NOMO-1 (cell line): ENCODE results near the gene RHO.
A peak's percentile ranks its signal among the peaks of the same experiment; 100 is the strongest.
"Not testable (repeated sequence)": the region's sequence is repeated elsewhere in the genome, so short reads cannot be mapped to it uniquely, and the experiment has no call there.

Experiments
- DNase-seq, 2 experiments: peaks; one replicate each; lab custom pipeline; 2025; ENCODE audit not compliant: unreplicated experiment in 2 of 2; lab: John Stamatoyannopoulos, UW

Gene RHO

DNA sequence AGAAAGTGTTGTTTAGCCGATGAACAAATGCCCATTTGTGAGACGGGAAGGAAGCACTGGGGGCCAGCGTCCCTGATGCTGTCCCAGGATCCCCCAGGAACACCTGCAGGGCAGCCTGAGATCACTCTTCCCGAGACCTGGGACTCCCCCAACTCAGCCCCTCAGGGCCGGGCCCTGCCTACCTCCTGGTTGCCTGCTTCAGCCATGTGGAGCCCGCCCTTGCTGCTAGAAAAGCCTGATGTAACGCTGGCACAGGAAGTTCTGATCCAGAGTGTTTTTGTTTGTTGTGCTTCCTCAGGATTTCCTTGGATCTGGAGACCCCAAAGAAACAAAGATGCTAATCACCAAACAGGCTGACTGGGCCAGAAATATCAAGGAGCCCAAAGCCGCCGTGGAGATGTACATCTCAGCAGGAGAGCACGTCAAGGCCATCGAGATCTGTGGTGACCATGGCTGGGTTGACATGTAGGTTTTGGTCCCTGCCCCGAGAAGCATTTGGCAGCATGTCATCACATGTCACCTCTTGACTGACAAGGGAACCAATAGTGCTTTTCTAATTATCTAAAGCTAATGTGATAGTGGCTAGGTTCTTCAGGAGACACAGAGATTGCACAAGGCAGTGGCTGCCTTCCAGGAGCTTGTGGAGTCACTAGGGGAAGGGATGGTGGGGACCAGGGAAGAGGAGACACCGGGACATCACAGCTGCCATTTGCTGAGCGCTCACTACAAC, 28.7 kb upstream of the RHO start:
- not testable (repeated sequence) for DNase-seq

DNA sequence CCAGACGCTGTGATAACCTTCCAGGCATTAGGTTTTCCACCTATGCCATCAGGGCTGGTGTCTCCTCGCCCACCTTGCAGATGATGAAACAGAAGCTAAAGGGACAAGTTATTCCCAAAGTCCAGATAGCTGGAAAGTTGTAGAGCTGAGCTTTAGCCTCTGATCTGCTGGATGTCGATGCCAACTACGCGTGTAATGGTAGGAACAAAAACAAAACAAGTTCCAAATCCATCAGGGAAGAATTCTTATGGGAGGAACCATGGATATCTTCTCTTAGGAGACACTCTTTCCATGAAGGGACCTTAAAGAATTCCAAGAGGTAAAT, 28.1 kb upstream of the RHO start:
- no peak for DNase-seq

DNA sequence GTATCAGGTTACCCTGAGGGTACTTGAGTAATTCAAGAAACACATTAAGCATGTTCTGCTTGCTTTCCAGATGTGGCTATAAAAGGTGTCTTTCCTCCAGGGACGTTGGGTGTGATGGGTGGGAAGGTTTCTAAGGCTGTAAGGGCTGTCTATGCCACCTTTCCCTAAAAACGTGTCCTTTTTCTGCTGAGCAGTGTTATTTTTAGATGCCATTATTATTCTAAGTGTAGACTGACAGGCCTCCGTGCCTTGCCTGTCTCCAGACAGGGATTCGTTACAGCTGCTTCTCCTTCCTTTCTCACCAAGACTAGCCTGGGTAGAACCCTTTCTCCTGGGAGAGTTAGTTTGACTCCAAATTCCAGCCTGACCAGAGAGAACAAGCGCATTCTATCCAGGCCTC, 26.8 kb upstream of the RHO start:
- no peak for DNase-seq

DNA sequence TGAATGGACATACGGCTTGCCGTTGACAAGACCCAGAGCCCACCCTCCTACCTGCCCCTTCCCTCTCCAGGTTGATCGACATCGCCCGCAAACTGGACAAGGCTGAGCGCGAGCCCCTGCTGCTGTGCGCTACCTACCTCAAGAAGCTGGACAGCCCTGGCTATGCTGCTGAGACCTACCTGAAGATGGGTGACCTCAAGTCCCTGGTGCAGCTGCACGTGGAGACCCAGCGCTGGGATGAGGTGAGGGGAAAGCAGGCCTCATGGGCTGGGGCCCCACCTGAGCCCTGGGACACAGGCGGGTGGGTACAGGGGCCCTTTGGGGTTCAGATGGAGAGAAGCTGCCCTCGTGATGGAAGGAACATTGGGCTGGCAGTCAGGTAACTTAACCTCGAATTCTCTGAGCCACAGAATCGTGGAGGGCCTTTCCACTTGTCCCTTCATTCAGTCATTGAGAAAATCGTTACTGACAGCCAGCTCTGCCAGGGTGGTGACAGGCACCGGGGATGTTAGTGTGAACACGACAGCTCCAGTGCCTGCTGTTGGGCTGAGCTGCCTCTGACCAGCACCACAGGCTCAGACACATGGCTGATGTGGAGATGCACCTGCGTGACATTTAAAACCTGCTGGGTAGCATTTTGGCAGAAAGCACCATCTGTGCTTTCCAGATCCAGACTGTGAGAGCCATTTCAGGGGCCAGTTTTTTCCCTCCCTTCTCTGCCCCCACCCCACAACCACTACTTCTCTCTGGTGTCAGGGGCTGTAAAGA, 25.6 kb upstream of the RHO start:
- no peak for DNase-seq

DNA sequence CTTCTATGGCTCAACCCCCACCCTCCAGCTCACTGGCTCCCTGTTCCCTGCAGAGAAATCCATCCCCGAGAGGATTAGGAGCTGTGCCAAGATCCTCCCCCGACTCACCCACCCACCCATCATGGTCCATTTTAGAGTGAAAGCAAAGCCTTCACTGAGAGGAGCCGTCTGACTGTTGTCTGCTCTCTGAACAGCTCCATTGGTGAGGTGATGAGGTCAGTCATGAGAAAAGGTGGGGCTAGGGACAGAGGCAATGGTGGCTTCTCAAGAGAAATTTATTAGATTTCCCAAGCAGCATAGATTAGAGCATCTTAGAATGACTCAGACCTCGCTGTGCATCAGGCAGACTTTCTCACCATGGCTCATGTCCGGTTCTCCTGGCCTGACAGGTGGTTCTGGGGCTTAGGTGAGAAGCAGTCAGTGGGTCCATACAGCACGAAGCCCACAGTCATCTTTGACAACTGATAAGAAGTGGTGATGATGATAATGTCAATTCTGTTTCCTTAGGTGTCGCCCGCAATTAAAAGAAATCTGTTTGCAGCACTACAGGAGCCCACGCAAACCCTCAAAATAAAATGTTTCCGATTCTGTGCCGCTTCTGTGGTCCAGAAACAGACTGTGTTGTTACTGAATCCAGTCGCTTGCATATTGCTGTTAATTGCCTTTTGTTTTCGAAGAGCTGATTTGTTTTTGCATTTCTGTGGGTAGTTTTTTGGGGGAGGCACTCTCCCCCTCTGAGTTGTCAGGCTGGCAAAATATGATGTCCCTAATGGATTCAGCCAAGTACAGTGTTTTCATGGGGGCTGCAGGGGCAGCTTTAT, 24.8 kb upstream of the RHO start:
- no peak for DNase-seq

DNA sequence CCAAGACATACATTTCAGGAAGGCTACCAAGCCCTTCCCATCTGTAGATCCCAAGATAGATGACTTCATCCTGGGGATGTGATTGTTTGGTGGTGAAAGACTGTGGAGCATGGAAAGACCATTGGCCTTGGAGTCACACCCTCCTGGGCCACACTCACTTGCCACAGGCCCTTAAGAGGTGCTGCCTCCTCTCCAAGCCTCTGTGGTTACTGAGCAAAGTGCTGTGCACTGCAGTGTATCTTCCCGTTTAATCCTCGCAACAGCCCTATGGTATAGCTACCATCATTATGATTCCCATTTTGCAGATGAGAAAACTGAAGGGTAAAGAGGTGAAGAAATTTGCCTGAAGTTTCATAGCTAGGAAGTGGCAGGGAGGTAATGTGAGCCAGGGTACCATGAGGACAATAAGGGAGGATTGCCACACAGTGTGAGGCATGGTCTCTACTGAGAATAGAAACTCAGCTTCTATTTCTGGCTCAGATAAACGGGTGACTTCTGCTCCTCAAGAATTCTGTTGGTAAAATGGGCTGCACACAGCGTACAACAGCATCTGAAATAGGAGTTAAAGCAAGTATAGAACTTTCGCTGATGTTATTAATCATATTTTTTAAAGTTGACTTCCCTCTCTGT, 23.9 kb upstream of the RHO start:
- peak; percentile 51 to 78 for DNase-seq

DNA sequence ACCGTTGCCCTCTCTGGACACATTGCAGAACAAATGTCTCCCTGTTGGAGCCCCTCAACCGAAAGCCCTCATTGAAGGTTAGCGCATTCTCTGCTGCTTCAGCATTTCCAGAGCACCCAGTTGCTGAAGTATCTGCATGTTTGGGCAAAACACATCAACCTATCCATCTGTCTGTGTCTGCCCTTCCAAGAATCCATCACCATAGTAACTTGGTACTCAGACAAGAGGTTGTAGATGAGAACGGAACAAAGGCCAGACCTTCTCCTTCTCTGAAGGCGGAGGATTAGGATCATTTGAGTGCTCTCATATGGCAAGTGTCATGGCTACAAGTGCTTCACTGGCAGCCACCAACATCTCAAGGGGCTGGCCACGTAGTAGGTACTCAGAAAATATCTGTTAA, 23.1 kb upstream of the RHO start:
- DNase-seq: no peak

DNA sequence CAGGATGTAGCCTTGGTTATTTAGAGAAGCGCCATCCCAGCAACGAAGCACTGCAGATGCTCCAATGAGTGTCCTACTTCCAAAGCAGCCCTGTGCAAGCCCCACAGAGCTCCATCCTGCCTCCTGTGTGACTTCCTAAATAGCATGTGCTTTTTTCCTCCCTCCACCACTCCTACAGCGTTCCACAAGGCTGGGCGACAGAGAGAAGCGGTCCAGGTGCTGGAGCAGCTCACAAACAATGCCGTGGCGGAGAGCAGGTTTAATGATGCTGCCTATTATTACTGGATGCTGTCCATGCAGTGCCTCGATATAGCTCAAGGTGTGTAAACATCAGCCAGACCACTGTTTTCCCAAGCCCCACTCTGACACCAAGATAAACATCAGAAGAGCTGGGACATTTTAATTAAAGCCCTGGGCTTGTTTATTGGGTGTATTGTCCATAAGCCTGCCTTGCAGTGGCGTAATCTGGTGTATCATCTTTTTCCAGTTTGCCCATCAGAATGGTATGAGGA, 22.2 kb upstream of the RHO start:
- DNase-seq: no peak

DNA sequence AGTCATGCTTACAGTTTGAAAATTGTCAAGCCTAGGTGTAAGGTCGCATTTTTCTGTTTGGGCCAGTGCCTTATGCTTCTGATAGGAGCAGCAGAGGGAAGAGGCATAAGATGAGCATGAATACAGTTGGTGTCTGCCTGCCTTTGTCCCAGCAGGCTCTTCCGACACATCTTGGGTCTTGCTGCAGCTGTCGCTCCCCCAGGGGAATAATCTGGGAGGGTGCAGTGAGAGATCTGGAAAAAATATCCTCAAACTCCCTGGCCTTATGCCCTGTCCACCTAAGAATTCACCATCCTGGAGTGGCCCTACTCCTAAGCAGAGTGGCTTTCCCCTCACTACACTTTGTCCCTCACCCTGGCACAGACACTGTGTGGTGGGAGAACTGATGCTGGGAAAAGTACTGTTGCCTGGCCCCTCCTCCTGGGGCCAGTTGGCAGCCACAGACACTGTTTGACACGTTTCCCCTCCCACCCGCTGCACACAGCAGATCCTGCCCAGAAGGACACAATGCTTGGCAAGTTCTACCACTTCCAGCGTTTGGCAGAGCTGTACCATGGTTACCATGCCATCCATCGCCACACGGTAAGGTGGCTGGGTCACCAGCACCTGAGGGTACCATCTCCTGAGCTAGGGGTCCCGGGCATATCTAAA, 21.1 kb upstream of the RHO start:
- DNase-seq: no peak

DNA sequence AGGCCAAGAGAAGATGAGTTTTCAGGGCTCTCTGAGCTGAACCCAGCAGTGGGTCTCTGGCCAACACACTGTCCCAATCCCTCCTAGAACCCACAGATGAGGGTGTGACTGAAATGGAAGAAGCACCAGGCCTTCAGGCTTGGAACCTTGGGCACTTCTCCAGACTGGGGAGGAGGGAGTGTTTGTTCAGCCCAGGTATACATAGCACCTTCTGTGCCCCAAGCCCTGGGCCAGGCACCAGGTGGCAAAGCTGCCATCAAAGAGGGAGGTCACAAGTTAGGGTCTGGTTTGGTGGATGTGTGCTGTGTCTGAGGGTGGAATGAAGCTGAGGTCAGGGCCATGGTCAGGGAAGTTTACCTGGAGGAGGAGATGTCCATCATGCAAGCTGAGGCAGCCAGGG, 15.8 kb upstream of the RHO start:
- DNase-seq: no peak

DNA sequence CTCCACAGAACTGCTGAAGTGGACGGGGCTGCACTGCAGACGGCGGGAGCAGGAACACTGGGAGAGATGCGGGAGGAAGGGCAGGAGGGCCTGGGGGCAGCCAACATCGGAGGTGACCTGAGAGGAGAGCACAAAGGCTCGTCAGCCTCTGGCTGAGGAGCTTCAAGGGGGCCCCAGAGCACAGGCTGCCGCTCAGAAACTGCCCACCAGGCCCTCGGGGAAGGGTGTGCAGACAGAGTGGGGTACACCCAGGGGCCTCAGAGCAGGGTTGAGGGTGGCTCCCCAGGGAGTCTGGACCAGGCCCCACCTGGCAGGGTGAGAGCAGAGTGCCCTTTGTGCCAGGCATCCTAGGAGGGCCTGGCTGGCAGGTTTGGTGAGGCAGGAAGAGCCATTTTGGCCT, 14.7 kb upstream of the RHO start:
- DNase-seq: no peak

DNA sequence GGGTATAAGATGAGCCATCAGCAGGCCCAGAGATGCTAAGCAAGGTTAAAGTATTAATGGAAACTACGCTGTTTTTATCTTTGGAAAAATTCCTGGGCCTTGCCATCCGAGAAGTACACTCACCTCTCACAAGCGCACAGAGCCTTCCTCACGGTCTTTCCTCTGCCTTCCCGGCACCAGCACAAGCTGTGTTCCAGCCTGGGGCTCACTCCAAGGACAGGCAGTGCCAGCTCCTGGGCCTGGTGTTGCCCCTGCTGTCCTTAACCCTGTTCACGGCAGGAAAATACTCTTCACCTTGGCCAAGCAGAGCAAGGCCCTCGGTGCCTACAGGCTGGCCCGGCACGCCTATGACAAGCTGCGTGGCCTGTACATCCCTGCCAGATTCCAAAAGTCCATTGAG, 14.3 kb upstream of the RHO start:
- no peak for DNase-seq

DNA sequence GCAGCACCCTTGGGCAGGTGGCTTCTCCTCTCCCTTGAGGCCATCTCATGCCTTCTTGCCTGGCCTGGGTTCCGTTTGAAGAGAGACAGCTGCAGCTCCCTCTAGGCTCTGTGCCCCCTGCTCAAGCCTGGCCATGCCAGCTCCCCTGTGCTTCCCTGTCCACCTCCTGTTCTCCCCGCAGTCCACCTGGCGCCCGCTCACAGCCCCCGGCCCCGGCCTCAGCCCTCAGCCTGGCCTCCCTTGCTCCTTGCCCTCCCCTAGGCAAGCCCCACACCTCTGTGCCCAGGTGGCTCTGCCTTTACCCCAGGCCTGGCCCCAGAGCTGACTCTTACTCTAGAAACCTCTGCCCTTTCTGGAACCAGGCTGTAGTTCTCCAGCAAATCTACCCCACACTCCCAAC, 13.9 kb upstream of the RHO start:
- no peak for DNase-seq

DNA sequence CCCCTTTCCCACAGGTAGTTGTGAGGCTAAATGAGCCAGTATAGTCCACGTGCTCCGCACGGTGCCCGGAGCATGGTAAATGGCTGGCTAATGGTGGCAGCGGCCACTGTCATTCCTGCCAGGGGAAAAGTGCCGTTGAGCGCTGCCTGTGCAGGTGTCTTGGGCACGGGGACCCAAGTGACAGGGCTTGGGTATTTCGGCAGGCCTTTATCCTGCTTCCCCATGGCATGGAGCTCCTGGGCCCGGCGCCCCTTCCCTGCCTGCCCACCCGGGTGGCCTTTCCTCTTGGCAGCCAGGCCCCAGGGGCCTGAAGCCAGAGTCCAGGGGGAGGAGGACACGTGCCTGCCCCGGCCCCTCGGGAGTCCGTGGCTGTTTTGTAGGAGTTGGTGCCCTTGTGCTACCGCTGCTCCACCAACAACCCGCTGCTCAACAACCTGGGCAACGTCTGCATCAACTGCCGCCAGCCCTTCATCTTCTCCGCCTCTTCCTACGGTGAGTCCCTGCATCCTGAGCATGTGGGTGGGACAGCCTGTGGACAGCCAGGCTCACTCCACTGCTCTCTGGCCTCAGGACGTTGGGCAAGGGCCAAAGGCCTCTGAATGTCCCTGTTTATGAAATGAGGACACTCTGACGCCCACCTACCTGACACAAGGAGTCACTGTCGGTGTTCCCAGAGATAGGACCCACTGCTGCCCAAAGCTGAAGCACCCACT, 13.2 kb upstream of the RHO start:
- not testable (repeated sequence) for DNase-seq

DNA sequence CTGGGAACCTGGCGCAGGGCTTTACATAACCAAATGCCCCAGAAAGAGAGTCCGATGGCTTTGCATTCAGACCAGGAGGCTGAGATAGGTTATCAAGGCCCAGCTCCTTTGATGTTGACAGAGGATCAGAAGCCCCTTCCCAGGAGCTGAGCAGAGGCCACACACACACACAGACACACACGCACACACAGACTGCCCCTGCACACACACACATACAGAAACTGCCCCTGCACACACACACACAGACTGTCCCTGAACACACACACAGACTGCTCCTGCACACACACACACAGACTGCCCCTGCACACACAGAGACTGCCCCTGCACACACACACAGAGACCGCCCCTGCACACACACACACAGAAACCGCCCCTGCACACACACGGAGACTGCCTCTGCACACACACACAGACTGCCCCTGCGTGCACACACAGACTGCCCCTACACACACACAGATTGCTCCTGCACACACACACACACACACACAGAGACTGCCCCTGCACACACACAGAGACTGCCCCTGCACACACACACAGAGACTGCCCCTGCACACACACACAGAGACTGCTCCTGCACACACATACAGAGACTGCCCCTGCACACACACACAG, 12.5 kb upstream of the RHO start:
- DNase-seq: not testable (repeated sequence)

DNA sequence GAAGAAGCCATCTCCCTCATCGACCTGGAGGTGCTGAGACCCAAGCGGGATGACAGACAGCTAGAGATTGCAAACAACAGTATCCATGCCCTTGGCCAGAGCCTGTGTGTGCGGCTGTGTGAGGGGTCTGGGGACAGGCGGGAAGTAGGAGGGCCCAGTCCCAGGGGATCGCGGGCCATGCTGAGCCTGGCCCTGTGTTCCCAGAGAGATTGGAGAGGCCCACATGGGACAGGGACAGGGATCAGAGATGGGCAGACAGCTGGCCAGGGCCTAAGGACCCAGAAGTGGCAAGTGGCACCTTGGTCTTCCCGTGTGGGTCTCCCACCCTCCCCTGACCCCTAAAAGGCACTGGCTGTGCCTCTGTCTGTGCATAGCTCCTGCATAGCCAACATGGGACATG, 10.9 kb upstream of the RHO start:
- no peak for DNase-seq

DNA sequence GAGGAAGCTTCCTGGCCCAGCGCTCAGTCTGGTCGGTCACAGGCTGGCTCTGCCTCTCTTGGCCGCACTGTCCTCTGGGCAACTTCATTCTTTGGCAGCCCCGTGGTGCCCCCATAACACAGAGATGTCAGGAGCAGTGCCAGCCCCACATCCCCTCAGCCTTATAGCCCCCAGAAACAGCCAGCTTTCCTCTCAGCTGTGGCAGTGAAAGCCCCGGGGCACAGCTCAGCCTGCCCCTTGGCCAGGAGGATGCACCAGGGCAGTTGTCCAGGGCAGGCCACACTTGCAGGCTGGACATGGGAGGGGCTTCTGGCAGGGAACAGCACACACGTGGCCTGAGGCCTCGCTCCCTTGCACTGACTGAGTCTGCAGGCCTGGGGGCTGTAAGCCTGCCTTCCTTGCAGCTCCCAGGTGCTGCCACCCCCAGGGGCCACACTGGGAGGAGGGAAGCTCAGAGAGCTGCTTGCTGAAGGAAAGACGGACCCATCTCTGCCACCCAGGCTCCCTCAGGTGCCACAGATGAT, 10.3 kb upstream of the RHO start:
- no peak for DNase-seq

DNA sequence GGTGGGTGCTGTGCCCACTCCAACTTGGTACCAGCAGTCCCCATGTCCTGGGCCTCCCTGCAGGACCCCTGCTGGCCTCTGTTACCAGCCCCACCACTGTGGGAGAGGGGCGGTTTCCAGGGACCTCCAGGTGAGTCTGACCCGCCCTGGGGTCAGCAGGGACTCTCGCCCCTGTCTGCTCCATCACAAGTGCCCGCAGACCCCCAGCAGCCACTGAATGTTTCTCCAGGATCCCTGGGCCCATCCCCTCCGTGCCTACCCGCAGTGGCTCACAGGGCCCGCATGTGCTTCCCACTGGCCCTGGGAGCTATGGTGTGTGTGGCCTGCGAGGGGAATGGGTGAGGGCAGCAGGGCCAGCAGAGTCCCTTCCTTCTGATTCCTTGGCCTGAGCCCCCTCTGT, 9.9 kb upstream of the RHO start:
- DNase-seq: no peak

DNA sequence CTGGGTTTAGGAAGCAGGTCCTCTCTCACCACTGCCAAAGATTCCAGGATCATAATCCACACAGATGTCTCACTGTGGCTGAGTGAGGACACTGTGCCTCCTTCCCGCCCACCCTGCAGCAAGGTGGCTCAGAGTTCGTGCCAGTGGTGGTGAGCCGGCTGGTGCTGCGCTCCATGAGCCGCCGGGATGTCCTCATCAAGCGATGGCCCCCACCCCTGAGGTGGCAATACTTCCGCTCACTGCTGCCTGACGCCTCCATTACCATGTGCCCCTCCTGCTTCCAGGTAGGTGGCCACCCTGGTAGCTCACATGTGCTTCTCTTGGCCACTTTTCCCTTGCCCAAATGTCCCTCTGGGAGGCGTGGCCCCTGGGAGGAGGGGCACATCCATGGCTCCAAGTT, 9.0 kb upstream of the RHO start:
- DNase-seq: no peak
